Measurements from ENCODE around the gene GNL3L.
"Not testable (repeated sequence)": the region's sequence is repeated elsewhere in the genome, so short reads cannot be mapped to it uniquely, and the experiment has no call there.

The GNL3L gene

DNA sequence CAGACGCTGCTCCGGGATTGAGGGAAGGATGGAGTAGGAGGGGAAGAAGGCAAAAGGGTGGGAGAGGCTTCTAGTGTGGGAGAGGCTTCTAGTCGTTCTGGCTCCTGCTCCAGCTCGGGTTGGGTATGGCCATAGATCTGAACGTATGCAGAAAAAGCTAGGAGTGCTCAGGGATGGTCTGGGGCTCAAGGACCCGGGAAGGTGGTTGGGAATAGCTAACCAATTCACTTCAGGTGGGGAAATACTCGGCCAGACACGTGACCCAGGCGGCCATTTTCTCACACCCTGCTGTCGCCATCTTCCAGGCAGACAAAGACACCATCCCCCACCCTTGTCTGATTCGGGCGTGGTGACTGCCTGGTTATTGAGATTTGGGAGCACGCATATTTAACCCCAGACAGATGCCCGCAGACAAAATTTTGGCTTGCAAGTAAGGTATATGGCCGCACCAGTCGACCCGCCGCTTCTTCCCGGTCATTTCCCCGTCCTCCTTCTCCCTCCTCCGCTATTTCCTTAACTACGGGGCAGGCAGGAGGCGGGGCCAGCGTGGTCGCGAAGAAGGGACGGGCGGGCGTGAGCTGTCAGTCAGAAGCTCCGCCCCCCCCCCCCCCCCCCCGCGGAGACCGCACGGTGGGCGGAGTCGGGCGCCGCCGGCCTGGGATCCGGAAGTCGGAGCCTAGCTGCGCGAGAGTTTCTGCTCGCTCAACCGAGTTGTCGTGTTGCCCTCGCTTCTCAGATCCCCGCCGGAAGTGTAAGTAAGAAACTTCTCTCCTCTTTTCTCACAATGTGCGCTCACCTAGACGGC is at the start of gene GNL3L:
TSS of gene GNL3L (plus strand) at position 668 of the 805 bp plus-strand sequence. CDS start 2,348 bp downstream, outside the sequence.
- peak; percentile 86 for DNase-seq (ENCODE audit: low spot score)

DNA sequence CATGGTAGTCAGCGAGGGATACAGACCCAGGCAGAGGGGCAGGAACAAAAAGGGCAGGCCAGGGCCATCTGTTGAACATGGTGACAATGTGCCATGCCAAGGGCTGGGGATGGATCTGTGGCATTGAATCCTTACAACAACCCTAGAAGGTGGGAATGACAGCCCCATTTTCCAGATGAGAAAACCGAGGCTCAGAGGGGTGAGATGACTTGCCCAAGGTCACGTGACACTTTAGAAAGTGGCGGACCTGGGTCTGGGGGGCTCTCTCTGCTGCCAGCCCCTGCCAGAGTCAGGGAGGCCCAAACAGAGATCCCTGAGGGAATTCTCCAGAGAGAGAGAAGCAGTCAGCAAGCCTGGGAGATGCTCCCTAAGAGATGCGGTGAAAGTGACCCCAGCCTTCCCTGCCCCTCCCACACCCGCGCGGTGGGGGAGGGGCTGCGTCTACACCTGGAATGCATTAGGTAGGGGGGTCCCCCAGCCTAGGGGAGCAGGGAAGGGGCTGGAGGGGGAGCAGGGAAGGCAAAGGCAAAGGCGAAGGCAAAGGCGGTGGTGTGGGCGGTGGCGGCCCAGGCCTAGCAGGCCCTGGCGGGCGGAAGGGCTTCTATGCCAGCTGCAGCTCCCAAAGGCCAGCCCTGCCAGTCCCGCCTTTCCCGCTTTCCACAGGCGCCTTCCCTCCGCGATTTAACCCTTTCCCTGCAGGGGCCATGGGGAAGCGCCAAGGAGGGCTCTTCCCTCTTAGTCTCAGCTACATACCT is 47.0 kb upstream of the GNL3L start:
- peak; percentile 18 for DNase-seq (ENCODE audit: low spot score)

DNA sequence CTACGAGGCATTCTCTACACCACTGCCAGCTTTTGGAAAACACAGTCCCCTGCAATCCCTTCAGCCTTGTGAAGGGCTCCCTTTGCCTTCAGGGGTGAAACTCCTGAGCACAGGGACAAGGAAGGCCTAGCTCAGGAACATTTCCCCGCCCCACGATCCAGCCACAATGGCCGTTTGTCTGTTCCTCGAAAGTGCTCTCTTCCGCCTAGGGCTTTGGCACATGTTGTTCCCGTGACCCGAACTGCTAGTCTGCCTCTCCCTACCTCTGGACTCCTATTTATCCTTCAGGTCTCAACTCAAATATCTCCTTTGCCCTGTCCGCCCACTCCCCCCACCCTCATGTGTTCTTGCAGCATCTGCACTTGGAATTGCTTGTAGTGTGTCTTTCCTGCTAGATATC is 46.1 kb upstream of the GNL3L start:
- DNase-seq (ENCODE audit: low spot score), result no peak

DNA sequence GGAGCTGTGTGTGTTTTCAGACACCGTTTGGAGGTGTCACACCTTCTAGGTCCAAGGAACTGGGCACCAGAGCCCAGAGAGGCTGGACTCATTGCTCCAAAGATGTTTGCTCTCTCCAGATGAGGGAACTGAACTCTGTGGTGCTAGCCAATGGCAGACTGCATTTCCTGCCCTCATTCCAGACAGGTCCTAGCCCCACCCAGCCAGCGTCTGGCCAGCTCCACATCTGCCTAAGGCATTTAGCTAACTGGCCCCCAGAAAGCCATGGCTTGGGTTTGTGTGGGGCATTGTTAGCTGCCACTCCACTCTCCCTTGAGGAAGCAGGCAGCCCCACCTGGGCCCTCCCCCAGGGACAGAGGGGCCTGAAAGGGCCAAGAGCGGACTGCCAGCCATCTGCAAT is 45.4 kb upstream of the GNL3L start:
- no peak for DNase-seq (ENCODE audit: low spot score)

DNA sequence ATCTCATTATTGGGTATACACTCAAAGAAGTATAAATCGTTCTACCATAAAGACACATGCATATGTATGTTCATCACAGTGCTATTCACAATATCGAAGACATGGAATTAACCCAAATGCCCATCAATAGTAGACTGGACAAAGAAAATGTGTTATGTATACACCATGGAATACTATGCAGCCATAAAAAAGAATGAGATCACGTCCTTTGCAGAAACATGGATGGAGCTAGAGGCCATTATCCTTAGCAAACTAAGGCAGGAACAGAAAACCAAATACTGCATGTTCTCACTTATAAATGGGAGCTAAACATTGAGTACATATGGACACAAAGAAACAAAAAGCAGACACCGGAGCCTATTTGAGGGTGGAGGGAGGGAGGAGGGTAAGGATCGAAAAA is 40.2 kb upstream of the GNL3L start:
- not testable (repeated sequence) for DNase-seq (ENCODE audit: low spot score)

DNA sequence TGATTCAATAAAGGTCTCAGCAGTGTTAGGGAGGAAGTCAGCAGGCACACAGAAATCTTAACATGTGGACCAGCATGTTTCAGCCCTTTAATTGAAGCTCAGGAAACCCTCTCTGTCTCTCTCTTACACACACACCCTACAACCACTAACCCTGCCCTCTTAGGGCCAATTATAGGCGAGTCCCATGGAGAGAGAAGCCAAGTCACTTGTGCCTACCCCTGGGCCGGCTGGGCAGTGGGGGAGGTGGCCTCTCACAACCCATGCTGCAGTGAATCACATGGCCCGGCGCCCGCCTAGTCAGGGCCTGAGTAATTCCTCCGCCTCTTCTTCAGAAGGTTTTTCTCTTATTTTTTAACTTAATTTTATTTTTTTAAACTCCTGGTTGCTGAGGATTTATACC is 37.7 kb upstream of the GNL3L start:
- no peak for DNase-seq (ENCODE audit: low spot score)

DNA sequence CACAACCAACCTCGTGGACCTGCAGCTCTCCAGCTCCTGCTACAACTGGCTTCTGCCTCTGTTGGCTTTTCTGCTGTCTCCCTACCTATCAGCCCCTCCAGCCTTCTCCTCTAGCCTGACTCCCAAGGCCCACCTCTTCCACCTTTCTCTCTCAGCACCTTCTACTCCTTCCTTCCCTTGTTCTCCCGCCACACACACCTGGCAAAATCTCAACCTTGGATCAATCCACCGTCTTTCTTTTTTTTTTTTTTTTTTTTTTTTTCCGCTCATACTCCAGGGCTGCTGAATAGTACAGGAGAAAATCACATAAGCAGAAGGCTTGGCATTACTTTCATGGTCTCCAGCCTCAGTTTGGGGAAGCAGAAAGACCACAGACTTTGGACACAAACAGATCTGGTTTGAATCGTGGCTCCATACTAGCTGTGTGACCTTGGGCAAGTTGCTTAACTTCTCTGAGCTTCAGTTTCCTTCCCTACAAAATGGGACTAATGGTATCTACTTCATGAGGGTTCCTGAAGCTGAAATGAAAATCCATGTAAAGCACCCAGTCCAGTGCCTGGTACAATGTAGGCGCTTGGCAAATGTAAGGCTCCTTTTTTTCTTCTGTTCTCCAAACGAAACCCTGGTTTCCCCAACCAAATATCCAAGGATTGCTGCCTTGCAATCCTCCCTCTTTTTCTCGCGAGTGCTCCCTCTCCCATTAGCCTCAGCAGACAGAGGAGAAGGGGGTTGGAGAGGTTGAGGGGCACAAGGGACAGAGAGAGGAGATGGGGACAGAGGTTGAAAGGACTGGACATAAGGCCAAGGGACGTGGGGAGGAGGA is 35.6 kb upstream of the GNL3L start:
- DNase-seq (ENCODE audit: low spot score), result no peak

DNA sequence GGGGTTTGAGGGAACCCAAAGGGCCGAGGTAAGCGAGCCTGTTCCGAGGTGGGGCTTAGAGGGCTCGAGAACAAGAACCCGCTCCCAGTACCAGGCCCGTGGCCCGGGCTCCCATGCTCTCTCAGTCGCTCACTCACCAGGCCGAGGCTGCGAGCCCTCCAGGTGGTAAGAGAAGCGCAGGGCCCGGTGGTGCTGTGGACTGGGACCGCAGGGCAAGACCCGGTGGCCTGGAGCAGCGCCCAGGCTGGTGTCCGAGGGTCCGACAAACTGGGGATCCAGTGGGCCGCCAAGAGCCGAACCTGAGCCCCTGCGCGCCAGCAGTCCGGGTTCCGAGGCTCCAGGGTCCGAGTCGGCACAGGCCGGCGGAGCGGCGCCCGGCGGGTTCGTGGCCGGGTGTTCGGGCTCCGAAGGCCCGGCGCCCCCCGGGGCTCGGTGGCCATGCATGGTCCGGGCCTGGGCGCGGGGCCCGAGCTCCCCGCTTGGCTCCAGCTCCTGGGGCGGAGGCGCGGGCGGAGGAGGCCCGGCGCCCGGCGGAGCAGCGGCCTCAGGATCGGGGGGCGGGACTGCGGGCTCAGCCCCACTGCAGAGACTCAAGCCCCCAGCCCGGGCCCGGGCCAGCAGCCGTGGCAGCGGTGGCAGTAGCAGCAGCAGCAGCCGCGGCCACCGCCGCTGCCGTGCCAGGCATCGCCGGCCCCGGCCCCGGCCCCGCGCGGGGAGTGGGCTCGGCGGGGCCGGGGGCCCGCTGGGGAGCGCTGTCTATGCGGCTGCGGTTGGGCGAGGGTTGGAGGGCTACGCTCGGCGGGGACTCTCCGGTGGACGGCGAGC is 34.8 kb upstream of the GNL3L start:
- peak; percentile 32 for DNase-seq (ENCODE audit: low spot score)

DNA sequence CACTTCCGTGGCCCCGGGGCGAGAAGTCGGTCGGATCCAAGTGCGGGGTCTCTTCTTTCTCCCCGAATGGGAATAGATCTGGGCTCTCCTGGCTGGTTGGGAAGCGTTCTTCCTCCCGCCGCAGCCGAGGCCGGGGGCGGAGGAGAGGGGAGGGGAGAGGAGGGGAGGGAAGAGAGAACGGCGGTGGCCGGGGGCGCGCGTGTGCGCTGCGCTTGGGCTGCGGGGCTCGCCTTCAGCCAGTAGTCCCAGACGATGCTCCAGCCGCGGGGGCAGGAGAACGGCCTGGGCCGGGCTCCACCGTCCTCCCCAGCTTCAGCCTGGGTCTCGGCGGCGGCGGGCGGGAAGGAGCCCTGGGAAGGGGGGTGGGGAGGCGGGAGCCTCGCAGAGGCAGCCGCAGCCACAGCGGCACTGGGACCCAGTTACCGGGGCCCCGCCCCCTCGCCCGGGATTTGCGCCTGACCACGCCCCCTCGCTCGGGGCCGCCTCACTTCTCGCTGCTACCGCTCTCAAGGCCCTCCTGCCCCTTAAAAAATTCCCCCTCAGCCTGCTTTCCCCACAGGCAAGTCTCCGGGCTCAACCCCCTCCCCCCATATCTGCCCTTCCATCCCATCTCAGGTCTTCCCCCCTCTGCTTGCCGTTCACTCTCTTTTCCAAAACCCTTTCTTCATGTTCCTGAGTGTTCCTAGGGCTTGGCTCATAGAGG is 34.1 kb upstream of the GNL3L start, which contains the start of gene FGD1:
TSS of gene FGD1 (minus strand) at position 421 of the 703 bp plus-strand sequence. CDS start 802 bp downstream, outside the sequence.
- DNase-seq (ENCODE audit: low spot score), result peak; percentile 89

- DNase-seq (ENCODE audit: low spot score), result no peak
These were observed 33.5 kb upstream of the GNL3L start for GRCh38 chrX:54496517-54496852.

GRCh38 chrX:54496936-54497335 is 33.1 kb upstream of the GNL3L start:
- DNase-seq (ENCODE audit: low spot score), result no peak

DNA sequence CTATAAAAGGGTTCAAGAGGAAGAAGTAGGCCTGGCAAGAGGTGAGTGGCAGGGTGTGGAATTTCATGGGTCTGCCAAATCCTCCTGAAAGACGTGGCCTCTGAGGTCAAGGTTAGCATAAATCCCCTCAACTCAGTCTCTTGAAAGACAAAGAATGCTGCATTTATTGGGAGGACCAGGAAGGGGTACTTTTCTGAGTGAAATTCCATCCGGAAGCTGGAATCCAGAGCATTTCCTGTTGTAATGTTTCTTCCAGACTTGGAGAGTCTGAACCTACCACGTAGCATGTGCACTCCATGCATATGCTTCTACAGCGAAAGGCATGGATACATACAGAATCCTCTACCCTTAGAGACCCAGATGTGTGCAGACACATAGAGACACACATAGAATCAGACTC is 20.6 kb upstream of the GNL3L start:
- DNase-seq (ENCODE audit: low spot score), result no peak

DNA sequence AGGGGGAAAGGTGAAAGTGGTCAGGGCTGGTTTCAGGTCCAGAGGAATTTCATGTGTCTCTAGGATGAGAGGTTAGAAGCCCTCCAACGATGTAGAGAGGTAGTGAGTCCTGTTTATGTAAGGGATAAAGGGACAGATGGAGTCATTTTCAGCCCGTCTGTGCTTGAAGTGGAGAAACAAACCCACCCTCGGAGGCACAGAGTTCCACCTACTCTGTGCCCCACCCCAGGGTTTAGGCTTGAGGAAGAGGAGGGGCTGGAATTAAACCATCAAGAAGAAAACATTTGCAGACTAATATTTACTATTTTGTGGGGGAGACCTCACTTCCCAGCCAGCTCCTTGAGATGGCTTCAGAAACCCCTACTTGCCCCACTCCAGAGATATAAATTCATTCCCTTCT is 868 bp upstream of the GNL3L start:
- DNase-seq (ENCODE audit: low spot score), result no peak

GRCh38 chrX:54530357-54530900 is 410 bp downstream of the GNL3L start:
- no peak for DNase-seq (ENCODE audit: low spot score)

DNA sequence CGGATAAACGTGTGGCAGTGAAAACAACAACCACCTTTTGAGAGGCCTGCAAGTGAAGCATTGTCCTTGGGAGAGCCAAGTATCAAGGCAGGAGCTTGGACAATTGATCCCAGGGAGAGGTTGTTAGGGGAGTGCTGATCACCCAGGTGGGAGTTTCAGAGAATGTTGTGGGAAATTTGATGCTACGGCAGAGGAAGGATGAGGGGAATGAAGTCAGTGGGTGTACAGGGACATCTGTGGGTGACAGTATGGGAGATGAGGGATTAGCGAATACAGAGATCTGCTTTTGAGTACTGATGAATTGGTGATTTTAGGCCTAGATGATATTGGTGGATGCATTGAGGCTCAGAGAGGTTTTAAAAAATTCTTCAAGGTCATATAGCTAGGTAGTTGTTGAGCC is 4.3 kb downstream of the GNL3L start:
- DNase-seq (ENCODE audit: low spot score), result no peak

DNA sequence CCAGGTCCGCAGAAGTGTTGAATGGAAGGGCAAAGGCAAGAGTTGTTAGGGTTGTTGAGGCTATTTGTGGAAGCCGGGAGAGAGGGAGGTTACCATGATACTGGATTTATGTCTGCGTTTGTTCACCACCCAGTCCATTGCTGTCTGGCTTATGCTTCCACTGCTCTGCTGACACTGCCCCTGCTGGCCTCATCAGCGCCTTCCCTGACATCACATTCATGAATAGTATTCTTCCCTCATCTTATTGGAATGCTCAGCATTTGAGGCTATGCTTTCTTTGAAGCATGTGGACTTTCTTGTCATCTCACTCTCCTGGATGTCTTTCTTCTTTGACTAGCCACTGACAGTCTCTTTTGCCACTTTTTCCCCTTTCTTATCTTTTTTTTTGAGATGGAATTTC is 10.3 kb downstream of the GNL3L start:
- no peak for DNase-seq (ENCODE audit: low spot score)

DNA sequence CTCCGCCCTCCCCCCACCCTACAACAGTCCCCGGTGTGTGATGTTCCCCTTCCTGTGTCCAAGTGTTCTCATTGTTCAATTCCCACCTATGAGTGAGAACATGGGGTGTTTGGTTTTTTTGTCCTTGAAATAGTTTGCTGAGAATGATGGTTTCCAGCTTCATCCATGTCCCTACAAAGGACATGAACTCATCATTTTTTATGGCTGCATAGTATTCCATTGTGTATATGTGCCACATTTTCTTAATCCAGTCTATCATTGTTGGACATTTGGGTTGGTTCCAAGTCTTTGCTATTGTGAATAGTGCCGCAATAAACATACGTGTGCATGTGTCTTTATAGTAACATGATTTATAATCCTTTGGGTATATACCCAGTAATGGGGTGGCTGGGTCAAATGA is 12.2 kb downstream of the GNL3L start:
- DNase-seq (ENCODE audit: low spot score), result not testable (repeated sequence)

GRCh38 chrX:54550821-54551220 is 20.8 kb downstream of the GNL3L start:
- DNase-seq (ENCODE audit: low spot score), result no peak

- DNase-seq (ENCODE audit: low spot score), result no peak
These were observed 21.8 kb downstream of the GNL3L start for GRCh38 chrX:54551801-54552200.

DNA sequence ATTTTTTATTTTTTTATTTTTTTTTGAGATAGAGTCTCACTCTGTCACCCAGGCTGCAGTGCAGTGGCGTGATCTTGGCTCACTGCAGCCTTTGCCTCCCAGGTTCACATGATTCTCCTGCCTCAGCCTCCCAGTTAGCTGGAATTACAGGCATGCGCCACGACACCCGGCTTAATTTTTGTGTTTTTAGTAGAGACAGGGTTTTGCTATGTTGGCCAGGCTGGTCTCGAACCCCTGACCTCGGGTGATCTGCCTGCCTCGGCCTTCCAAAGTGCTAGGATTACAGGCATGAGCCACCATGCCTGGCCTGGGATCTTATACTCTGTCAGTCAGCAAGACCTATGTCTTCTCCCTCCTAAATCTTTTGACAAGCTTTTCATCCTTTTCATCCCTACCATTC is 25.0 kb downstream of the GNL3L start:
- not testable (repeated sequence) for DNase-seq (ENCODE audit: low spot score)

- no peak for DNase-seq (ENCODE audit: low spot score)
These were observed 30.4 kb downstream of the GNL3L start for GRCh38 chrX:54560411-54560810.

Measured in iPS-NIHi11 (cell line).